GM19035 (cell line): ENCODE results near the gene DES.

Experiments
- ATAC-seq: cut with Tn5 transposase; IDR thresholded peaks from one replicate; pipeline ENCODE4 v1.9.1; 2021; ENCODE audit not compliant: unreplicated experiment

Gene DES

GRCh38 chr2:219452361-219453317 lies 34.5 kb downstream of the DES start:
- ATAC-seq, result no peak

- no peak for ATAC-seq
Observed at GRCh38 chr2:219453671-219454590, 35.8 kb downstream of the DES start.

GRCh38 chr2:219455581-219455980 lies 37.4 kb downstream of the DES start:
- ATAC-seq, result no peak

GRCh38 chr2:219457784-219458369 lies 39.7 kb downstream of the DES start:
- no peak for ATAC-seq

- no peak for ATAC-seq
Observed at GRCh38 chr2:219458996-219459395, 40.8 kb downstream of the DES start.

- peak; percentile 72 for ATAC-seq
Observed at GRCh38 chr2:219459460-219460311, 41.5 kb downstream of the DES start.

GRCh38 chr2:219460424-219460926 lies 42.3 kb downstream of the DES start:
- ATAC-seq, result no peak

- ATAC-seq, result no peak
Observed at GRCh38 chr2:219461047-219461514, 42.9 kb downstream of the DES start.

- ATAC-seq, result no peak
Observed at GRCh38 chr2:219461669-219462068, 43.5 kb downstream of the DES start.

- ATAC-seq, result no peak
Observed at GRCh38 chr2:219462349-219462748, 44.2 kb downstream of the DES start.

- no peak for ATAC-seq
Observed at GRCh38 chr2:219464286-219465032, 46.3 kb downstream of the DES start.

- no peak for ATAC-seq
Observed at GRCh38 chr2:219465659-219466561, 47.7 kb downstream of the DES start.

- no peak for ATAC-seq
Observed at GRCh38 chr2:219466816-219467735, 48.9 kb downstream of the DES start.

GRCh38 chr2:219467736-219468075 lies 49.5 kb downstream of the DES start:
- ATAC-seq, result no peak

- no peak for ATAC-seq
Observed at GRCh38 chr2:219468410-219469185, 50.4 kb downstream of the DES start.

GRCh38 chr2:219469186-219469724 lies 51.1 kb downstream of the DES start:
- ATAC-seq, result no peak
